A204.1 (cell line): ENCODE data around the gene MPZL3.

Experiments used
- FAIRE-seq: peaks from 2 replicates; lab custom pipeline; 2012; peaks lifted over from hg19 to GRCh38; lab: Jason Lieb, UNC

Gene MPZL3

DNA sequence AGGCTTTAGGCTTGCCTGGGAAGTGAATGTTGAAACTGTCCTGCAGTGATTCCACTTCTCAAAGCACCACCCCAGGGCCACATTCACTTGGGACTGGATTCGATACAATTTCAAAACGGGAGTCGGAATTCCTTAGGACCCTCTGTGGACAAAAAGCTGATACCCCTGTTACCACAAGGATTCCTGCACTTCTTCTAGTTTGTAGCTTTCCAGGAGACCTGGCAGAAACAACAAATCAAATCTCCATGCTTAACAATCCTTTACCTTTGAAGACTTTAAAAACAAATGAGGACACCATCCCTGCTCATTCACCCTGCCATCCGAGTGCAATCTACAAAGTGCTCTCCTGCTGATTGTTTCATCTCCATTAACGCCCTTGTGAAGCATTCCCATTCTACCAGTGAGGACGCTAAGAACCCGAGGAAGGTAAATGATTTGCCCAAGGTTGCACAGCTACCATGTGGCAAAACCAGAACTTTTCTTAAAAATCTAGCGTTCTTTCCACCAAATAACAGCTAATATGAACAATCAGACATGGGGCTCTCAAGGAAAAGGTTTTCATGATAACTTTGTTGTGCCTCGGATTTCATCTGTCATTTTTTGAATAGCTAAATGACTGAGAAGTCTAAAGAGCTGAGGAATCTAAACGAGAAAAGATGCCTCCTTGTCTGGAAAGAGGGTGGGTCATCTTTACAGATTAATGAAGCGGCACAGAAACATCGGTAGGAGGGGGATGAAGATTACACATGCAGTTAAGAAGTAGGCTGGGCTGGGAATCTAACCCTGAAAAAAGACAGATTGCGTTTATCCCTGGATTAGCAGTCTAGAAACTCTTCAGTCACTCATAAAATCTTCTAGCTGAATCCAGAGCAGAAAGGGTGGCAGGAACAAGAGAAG, 12.7 kb upstream of the MPZL3 start:
- no peak for FAIRE-seq

GRCh38 chr11:118263695-118264568, 11.8 kb upstream of the MPZL3 start, which contains the start of gene MPZL2:
Gene MPZL2, minus strand, starts transcription at chr11:118264297. Its CDS starts 144 bp downstream, at chr11:118264153.
- FAIRE-seq = no peak

DNA sequence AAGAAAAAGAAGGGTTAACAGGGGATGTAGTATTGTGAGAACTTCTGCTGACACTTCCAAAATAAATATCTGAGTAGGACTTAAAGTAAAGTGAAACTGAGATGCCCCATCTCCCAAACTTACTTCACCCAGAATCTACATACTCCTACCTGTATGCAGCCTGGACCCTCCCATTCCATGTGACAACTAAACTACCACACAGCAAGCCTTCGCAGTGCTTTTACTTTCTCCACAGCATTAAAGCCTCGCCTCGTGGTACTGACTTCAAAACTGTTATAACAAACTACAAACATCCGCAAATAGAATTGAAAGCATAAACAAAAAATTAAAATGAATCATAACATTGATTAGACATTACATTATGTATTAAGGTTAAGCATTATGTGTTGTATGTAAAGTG, 10.9 kb upstream of the MPZL3 start:
- no peak for FAIRE-seq

DNA sequence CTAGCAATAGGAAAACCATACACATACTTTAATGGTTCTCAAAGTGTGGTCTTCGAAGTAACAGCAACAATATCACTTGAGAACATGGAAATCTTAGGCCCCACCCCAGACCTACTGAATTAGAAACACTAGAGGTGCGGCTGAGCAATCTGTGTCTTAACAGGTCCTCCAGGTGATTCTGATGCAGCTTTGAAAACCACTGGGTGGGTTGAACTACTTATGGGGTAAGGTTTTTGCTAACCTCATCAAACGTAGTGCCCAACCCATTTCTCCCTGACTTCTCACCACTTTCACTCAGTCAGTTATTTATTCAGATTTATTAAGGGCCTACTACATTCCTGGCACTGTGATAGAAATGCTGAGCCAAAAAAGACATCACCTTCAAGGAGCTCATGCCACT, 8.2 kb upstream of the MPZL3 start:
- no peak for FAIRE-seq

DNA sequence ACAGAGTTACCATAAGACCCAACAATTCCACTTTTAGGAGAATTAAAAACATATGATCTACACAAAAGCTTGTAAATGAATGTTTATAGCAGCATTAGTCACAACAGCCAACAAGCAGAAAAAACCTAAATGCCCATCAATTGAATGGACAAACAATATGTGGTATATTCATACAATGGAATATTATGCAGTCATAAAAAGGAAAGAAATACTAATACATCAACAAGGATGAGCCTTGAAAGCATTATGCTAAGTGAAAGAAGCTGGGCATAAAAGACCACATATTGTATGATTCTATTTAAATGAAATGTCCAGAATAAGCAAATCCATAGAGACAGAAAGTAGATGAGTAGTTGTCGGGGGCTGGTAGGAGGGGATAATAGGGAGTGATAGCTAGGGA, 7.0 kb upstream of the MPZL3 start:
- FAIRE-seq = no peak

- no peak for FAIRE-seq
Measured at GRCh38 chr11:118258410-118258809, 6.2 kb upstream of the MPZL3 start.

DNA sequence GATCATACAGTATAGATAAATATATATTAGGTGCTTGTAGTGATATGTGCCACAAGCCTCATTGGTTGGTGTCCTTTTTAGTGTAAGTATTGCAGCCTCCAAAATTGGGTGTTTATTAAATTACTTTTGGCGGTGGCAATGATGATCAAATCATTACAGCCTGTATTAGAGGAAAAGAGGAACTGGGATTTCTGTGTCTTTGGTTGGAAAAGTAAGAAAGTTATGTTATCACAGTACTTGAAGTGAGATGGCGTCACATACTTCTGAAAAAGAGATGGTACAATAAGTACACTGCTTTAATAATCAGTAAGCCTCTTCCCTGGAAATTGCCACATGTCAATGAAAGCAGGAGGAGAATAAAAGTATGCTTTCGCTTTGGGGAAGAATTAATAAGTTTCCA, 523 bp upstream of the MPZL3 start:
- FAIRE-seq = no peak

DNA sequence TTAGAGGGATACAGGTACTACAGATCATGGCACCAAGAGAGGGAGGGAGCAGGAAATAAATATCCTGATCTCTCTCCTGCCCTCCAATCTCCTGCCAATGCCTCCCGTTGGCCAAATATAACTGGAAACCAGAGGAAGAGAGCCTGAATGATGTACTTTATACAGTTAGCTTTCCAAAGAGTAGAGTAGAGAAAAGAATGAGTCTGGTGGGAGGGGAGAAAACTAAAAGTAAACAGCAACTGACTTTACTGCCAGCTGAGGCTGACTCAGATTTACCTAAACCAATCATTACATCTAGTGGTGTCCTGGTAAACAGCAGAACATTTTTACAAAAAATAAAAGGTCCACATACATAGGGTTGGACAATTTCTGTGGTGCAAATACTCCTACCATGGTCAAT, 5.1 kb downstream of the MPZL3 start:
- FAIRE-seq = no peak

DNA sequence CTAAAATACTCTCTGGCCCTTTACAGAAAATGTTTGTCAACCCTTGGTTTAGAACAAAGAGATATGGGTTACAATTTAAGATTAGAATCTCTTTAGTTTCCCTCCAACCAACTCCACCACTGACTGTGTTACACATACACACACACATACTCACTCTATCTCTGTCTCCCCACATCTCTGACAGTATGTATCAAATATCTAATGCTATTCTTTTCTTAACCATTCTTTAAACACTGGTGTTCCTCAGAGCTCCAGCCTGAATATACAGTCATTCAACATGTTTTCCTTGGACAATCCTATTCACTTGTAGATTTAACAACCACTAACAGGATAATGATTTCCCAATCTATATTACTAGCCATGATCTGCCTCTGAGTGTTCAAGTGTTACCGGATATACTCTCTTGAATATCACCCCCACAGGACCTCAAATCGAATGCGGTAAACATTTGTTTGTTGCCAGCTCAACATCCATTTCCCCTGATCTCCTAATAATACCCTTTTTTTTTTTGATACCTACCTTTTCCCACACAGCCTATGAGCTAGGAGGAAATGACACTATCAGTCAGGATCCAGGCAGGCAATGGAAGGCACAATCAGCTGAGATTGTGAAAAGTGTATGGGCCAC, 6.1 kb downstream of the MPZL3 start:
- FAIRE-seq = no peak

GRCh38 chr11:118243993-118244762, 8.0 kb downstream of the MPZL3 start:
- no peak for FAIRE-seq

- no peak for FAIRE-seq
Measured at GRCh38 chr11:118243161-118243560, 9.0 kb downstream of the MPZL3 start.

GRCh38 chr11:118241764-118242098, 10.4 kb downstream of the MPZL3 start:
- no peak for FAIRE-seq

GRCh38 chr11:118240999-118241763, 11.0 kb downstream of the MPZL3 start:
- no peak for FAIRE-seq

GRCh38 chr11:118239509-118240205, 12.5 kb downstream of the MPZL3 start:
- no peak for FAIRE-seq

- no peak for FAIRE-seq
Measured at GRCh38 chr11:118238929-118239328, 13.2 kb downstream of the MPZL3 start.

DNA sequence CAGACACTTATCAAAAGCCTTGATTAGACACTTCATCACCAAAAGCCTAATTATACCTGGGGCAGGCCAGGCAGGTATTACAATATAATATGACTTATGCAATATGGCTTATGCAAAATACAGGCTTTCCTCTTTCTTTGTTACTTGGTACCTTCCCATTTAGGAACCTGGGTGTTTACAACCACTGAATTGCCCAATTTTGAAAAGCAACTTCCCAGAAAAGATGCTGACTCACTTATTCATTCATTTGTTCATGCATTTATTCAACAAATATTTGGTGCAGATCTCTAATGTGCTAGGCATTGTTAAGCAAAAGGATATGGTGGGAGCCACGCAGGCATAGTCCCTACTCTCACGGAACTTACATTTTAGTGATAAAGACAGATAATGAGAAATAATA, 13.7 kb downstream of the MPZL3 start:
- FAIRE-seq = no peak

- no peak for FAIRE-seq
Measured at GRCh38 chr11:118236170-118236569, 16.0 kb downstream of the MPZL3 start.

DNA sequence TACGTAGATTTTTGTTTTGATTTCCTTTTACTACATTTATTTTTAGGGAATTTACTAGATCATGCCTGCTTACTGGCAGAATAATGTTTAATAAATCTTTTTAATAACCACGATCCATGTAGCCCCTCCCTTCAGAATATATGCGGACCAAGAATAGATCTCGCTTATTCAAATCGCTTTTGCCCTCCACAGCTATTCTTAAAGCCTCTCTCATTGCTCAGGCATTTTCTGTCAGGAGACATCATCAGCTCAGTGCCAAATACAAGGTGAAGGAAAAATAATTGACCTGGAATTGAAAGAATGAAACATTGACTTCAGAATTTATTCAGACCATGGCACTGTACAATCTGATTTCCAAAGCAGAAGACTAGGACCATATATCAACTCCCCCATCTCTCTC, 17.3 kb downstream of the MPZL3 start:
- FAIRE-seq = no peak

- FAIRE-seq = no peak
Measured at GRCh38 chr11:118233850-118234249, 18.3 kb downstream of the MPZL3 start.

DNA sequence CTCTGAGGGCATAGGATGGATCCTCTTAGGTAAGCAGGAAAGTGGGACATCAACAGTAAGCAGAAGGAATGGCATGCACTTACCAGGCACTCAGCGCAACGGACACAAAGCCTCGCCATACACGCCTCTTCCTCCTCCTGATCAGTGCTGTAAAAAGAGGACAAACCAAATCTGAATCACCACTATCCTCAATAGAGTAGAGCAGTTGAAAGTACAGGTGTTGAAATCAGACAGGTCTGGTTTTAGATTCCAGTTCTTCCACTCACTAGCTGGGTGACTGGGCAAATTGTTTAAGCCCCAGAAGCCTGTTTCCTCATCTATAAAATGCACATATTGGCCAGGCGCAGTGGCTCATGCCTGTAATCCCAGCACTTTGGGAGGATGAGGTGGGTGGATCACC, 18.8 kb downstream of the MPZL3 start:
- FAIRE-seq = no peak

- no peak for FAIRE-seq
Measured at GRCh38 chr11:118232659-118233058, 19.5 kb downstream of the MPZL3 start.
